Uterus (tissue), 4 donors: ENCODE measurements around the gene PDPK1. TPM values are rescaled to one million over a fixed set of nuclear protein-coding genes. Genes with fewer than 3 reads are reported as not detected.

ENCODE experiments used
- DNase-seq, 2 donors: peaks; one replicate each; pipeline ENCODE4 v3.0.0-alpha.2; 2019 to 2020
- H3K27ac ChIP-seq, 2 donors: fragments of 200-600 bp; sonication (generic); 1 replicate in 1 of 2; 2 replicates in 1 of 2; pipeline ENCODE4 v1.5.1; 2016 to 2018
- H3K27me3 ChIP-seq, 2 donors: fragments of 200-600 bp; sonication (generic); one replicate each; pipeline ENCODE4 v1.5.1; 2018 to 2019; ENCODE audit warnings: control low read depth in 1 of 2
- H3K36me3 ChIP-seq, 2 donors: fragments of 200-600 bp; sonication (generic); one replicate each; pipeline ENCODE4 v1.5.1; 2019; ENCODE audit warnings: control low read depth in 1 of 2
- H3K4me1 ChIP-seq, 2 donors: fragments of 200-600 bp; sonication (generic); one replicate each; pipeline ENCODE4 v1.5.1; 2018 to 2019; ENCODE audit warnings: control low read depth in 1 of 2
- H3K4me3 ChIP-seq, 2 donors: fragments of 200-600 bp; sonication (generic); 1 replicate in 1 of 2; 2 replicates in 1 of 2; pipeline ENCODE4 v1.5.1; 2018 to 2019; ENCODE audit warnings: mild to moderate bottlenecking in 1 of 2
- H3K9me3 ChIP-seq, 2 donors: fragments of 200-600 bp; sonication (generic); one replicate each; pipeline ENCODE4 v1.5.1; 2019; ENCODE audit warnings: control low read depth in 1 of 2
- CTCF ChIP-seq, 4 experiments: fragments of 200-600 bp in 2 of 4; fragments of 450-650 bp in 2 of 4; sonication (generic) in 2 of 4; IDR thresholded peaks; one replicate each; pipeline ENCODE4 v1.5.1; 2016 to 2019; ENCODE audit warnings: antibody characterized with exemption in 4 of 4, mild to moderate bottlenecking in 2 of 4, moderate library complexity in 1 of 4
- POLR2A ChIP-seq, 2 donors: fragments of 450-650 bp; IDR thresholded peaks; one replicate each; pipeline ENCODE4 v1.6.1; 2016; ENCODE audit warnings: antibody characterized with exemption in 2 of 2, mild to moderate bottlenecking in 1 of 2, moderate library complexity in 1 of 2
- intact Hi-C: fragments of 100-400 bp; cut with DNase I; formaldehyde crosslinking; loops from one replicate; pipeline ENCODE4 v1.15.1; 2023; ENCODE audit warnings: low total_unique reads
- total RNA-seq, 4 donors: library from RNA; depleted of rRNA in 3 of 4; stranded (reverse); fragments of >200 nt in 3 of 4; gene quantifications; one replicate each; pipeline versions ENCODE4 v1.1.0 to v1.2.4, GENCODE V29; 2014 to 2023
- donor health status: DM: yes; HTN: yes; CAD: no.

Gene PDPK1
- total RNA-seq, 4 donors from 2014 or later = 11.0 to 66.2 (median 23.9) TPM

DNA sequence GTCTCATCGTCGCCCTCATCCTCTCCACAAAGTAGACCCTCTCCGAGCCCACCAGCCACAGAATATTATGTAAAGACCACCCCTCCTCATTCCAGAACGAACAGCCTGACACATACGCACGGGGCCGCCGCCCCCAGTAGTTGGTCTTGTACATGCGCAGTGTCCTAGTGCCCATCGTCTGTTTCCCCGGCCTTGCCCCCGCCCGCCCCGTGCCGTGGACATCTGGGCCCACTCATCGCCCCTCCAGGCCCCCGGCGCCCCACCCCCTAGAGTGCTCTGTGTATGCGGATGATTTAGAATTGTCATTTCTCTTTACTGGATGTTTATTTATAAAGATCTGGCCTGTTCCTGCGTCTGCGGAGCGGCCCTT, 18.1 kb upstream of the PDPK1 start:
- Histone ChIP-seq H3K27ac (peak overlapping the region; percentile 81), H3K27me3 (no peaks in the 10 kb centered on the region), H3K4me1 (peaks cover 30 to 50% of the 10 kb centered on the region in 2 donors), H3K9me3 (no peaks in the 10 kb centered on the region), H3K4me3 (peak overlapping the region; percentile 12 to 72), H3K36me3 (no peaks in the 10 kb centered on the region)
- no peak for TF ChIP-seq CTCF (IDR thresholded peaks at IDR 0.05)
- no peak for TF ChIP-seq POLR2A (IDR thresholded peaks at IDR 0.05)
- no peak for DNase-seq
- intact Hi-C loops = no loop called here

- H3K4me1 ChIP-seq = peaks cover 30 to 47% of the 10 kb centered on the region in 2 donors
These were observed 17.6 kb upstream of the PDPK1 start, which contains the start of gene AMDHD2 for GRCh38 chr16:2520097-2520783. TSS of gene AMDHD2 (plus strand) at chr16:2520371. CDS start at chr16:2520459, 88 bp downstream.

DNA sequence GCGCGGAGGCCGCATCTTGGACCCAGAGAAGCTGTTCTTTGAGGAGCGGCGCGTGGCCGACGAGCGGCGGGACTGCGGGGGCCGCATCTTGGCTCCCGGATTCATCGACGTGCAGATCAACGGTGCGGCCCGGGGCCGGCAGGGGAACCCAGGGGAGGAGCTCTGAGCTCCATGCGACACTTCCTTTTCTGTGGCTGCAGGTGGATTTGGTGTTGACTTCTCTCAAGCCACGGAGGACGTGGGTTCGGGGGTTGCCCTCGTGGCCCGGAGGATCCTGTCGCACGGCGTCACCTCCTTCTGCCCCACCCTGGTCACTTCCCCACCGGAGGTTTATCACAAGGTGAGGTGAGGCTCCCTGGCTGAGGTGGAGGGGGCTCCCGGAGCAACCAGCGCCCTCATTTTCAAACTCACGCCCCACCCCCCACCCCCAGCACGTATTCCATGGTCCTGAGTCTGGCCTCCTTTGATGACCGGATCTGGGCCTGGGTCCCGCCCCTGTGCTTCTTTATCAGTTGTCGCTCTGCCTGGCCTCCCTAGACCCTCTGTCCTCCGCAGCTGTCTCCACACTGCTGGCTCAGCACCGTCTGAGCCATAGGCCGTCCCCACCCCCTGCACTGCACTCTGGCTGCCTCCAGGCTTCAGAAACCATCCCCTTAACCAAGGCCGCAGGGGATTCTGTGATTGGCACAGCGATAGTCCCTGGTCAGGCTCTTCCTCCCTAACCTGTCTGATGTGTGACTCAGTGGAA, 16.9 kb upstream of the PDPK1 start:
- Histone ChIP-seq H3K27me3 (no peaks in the 10 kb centered on the region), H3K4me1 (peaks cover 30 to 40% of the 10 kb centered on the region in 2 donors), H3K27ac (peak overlapping the region; percentile 66 to 81), H3K4me3 (peak overlapping the region; percentile 25 to 72), H3K36me3 (no peaks in the 10 kb centered on the region), H3K9me3 (no peaks in the 10 kb centered on the region)
- TF ChIP-seq POLR2A (IDR thresholded peaks at IDR 0.05) = no peak
- TF ChIP-seq CTCF (IDR thresholded peaks at IDR 0.05) = no peak
- intact Hi-C loops = no loop called here
- DNase-seq = peak in 1 of 2 donors; percentile 21

More at GRCh38 chr16:2520097-2520783, 17.6 kb upstream of the PDPK1 start, which contains the start of gene AMDHD2:
- DNase-seq = peak; percentile 88 to 90
- Histone ChIP-seq H3K27ac (peak within 1 kb of the TSS; percentile 81), H3K4me3 (peak within 1 kb of the TSS; percentile 25 to 72), H3K9me3 (no peaks in the 10 kb centered on the region), H3K27me3 (no peaks in the 10 kb centered on the region), H3K36me3 (no peaks in the 10 kb centered on the region)
- intact Hi-C loops = no loop called here
- TF ChIP-seq CTCF (IDR thresholded peaks at IDR 0.05) (no peak), POLR2A (IDR thresholded peaks at IDR 0.05) (peak in 1 of 2 donors; percentile 42)

- no peaks in the 10 kb centered on the region for H3K27me3 ChIP-seq
- no peaks in the 10 kb centered on the region for H3K9me3 ChIP-seq
- no peaks in the 10 kb centered on the region for H3K36me3 ChIP-seq
- peaks cover 12 to 18% of the 10 kb centered on the region in 2 donors for H3K4me1 ChIP-seq
- TF ChIP-seq POLR2A (IDR thresholded peaks at IDR 0.05) (no peak), CTCF (IDR thresholded peaks at IDR 0.05) (no peak)
- no peak for DNase-seq
- H3K4me3 ChIP-seq = no peak overlapping the region
- no peak overlapping the region for H3K27ac ChIP-seq
- intact Hi-C loops = no loop called here
These were observed 14.0 kb upstream of the PDPK1 start for GRCh38 chr16:2523801-2524231.
